OCI-LY1 (cell line): ENCODE results near the gene CST8.

ENCODE experiments used
- H2AFZ ChIP-seq: fragments of 200-600 bp; sonication (generic), shearing (Covaris generic); 2 replicates; pipeline ENCODE4 v1.6.0; 2014; ENCODE audit warnings: antibody characterized with exemption, mild to moderate bottlenecking, low read length
- H3F3A ChIP-seq: fragments of 200-600 bp; sonication (generic), shearing (Covaris generic); 2 replicates; pipeline ENCODE4 v1.6.0; 2014; ENCODE audit warnings: mild to moderate bottlenecking, antibody characterized with exemption, low read length, moderate library complexity; ENCODE audit not compliant: insufficient read depth
- H3K27ac ChIP-seq: fragments of 200-600 bp; sonication (generic); 2 replicates; pipeline ENCODE4 v1.5.1; 2014; ENCODE audit warnings: low read length, mixed run types, mild to moderate bottlenecking, low read depth; ENCODE audit not compliant: poor library complexity, severe bottlenecking
- H3K27me3 ChIP-seq: fragments of 200-600 bp; sonication (generic); 2 replicates; pipeline ENCODE4 v1.6.0; 2014; ENCODE audit warnings: antibody characterized with exemption, mild to moderate bottlenecking, low read length, moderate library complexity; ENCODE audit not compliant: insufficient read depth
- H3K36me3 ChIP-seq: fragments of 200-600 bp; sonication (generic); 2 replicates; pipeline ENCODE4 v1.6.1; 2014; ENCODE audit warnings: mild to moderate bottlenecking, antibody characterized with exemption, low read length, moderate library complexity, mixed read lengths; ENCODE audit not compliant: insufficient read depth
- H3K4me1 ChIP-seq: fragments of 200-600 bp; sonication (generic); 2 replicates; pipeline ENCODE4 v1.5.1; 2014; ENCODE audit warnings: mild to moderate bottlenecking, low read length, moderate library complexity; ENCODE audit not compliant: insufficient read depth, severe bottlenecking
- H3K4me2 ChIP-seq: fragments of 200-600 bp; sonication (generic), shearing (Covaris generic); 2 replicates; pipeline ENCODE4 v1.6.1; 2014; ENCODE audit warnings: low read length
- H3K4me3 ChIP-seq: fragments of 200-600 bp; sonication (generic); 2 replicates; pipeline ENCODE4 v1.5.1; 2014; ENCODE audit warnings: low read length, low read depth, mild to moderate bottlenecking, mixed read lengths; ENCODE audit not compliant: poor library complexity, severe bottlenecking
- H3K79me2 ChIP-seq: fragments of 200-600 bp; shearing (Covaris generic); 2 replicates; pipeline ENCODE4 v1.6.1; 2016; ENCODE audit warnings: mixed run types, low read length, mixed read lengths; ENCODE audit not compliant: insufficient read depth
- H3K9ac ChIP-seq: fragments of 200-600 bp; sonication (generic), shearing (Covaris generic); 2 replicates; pipeline ENCODE4 v1.6.1; 2014; ENCODE audit warnings: mild to moderate bottlenecking, low read length, mixed read lengths
- H3K9me2 ChIP-seq: fragments of 200-600 bp; sonication (generic), shearing (Covaris generic); 2 replicates; pipeline ENCODE4 v1.6.1; 2014; ENCODE audit warnings: low read depth, mild to moderate bottlenecking, low read length, mixed read lengths
- H3K9me3 ChIP-seq: fragments of 200-600 bp; shearing (Covaris generic); 2 replicates; pipeline ENCODE4 v1.6.1; 2014; ENCODE audit warnings: low read length, mixed read lengths
- H4K20me1 ChIP-seq: fragments of 200-600 bp; sonication (generic), shearing (Covaris generic); 2 replicates; pipeline ENCODE4 v1.6.0; 2016; ENCODE audit warnings: mild to moderate bottlenecking, low read length; ENCODE audit not compliant: insufficient read depth
- CTCF ChIP-seq: fragments of 200-600 bp; sonication (generic), shearing (Covaris generic); IDR thresholded peaks from 2 replicates; pipeline ENCODE4 v1.5.1; 2017; ENCODE audit warnings: mild to moderate bottlenecking, antibody characterized with exemption, low read length, moderate library complexity, mixed read lengths
- EZH2 ChIP-seq: fragments of 200-600 bp; sonication (generic), shearing (Covaris generic); IDR thresholded peaks from 2 replicates; pipeline ENCODE4 v1.8.0; 2017; ENCODE audit warnings: borderline replicate concordance, mixed run types, mild to moderate bottlenecking, antibody characterized with exemption, low read length, moderate library complexity, mixed read lengths

CST8 gene

GRCh38 chr20:23530937-23531567 lies 40.1 kb downstream of the CST8 start:
- Histone ChIP-seq H3F3A (no peaks in the 10 kb centered on the region), H2AFZ (no peak overlapping the region), H3K4me2 (no peak overlapping the region), H3K9me3 (no peaks in the 10 kb centered on the region), H3K27me3 (no peaks in the 10 kb centered on the region), H3K9ac (no peak overlapping the region), H3K36me3 (no peaks in the 10 kb centered on the region), H3K79me2 (no peaks in the 10 kb centered on the region), H3K27ac (no peak overlapping the region), H3K4me1 (no peaks in the 10 kb centered on the region), H3K4me3 (no peak overlapping the region), H3K9me2 (no peaks in the 10 kb centered on the region), H4K20me1 (no peaks in the 10 kb centered on the region)
- TF ChIP-seq CTCF (no peak), EZH2 (no peak)

GRCh38 chr20:23532533-23532932 lies 41.6 kb downstream of the CST8 start:
- no peaks in the 10 kb centered on the region for H3K9me2 ChIP-seq
- H4K20me1 ChIP-seq, result no peaks in the 10 kb centered on the region
- no peaks in the 10 kb centered on the region for H3K36me3 ChIP-seq
- H3K4me3 ChIP-seq, result no peak overlapping the region
- H3K9ac ChIP-seq, result no peak overlapping the region
- no peak overlapping the region for H3K27ac ChIP-seq
- H3K27me3 ChIP-seq, result no peaks in the 10 kb centered on the region
- TF ChIP-seq CTCF, result no peak
- no peak for TF ChIP-seq EZH2
- H3F3A ChIP-seq, result no peaks in the 10 kb centered on the region
- H3K4me1 ChIP-seq, result no peaks in the 10 kb centered on the region
- no peak overlapping the region for H2AFZ ChIP-seq
- H3K9me3 ChIP-seq, result no peaks in the 10 kb centered on the region
- no peak overlapping the region for H3K4me2 ChIP-seq
- no peaks in the 10 kb centered on the region for H3K79me2 ChIP-seq

GRCh38 chr20:23533161-23533560 lies 42.2 kb downstream of the CST8 start:
- no peaks in the 10 kb centered on the region for H4K20me1 ChIP-seq
- TF ChIP-seq EZH2 (no peak), CTCF (no peak)
- H3K27ac ChIP-seq, result no peak overlapping the region
- no peaks in the 10 kb centered on the region for H3K9me3 ChIP-seq
- H3F3A ChIP-seq, result no peaks in the 10 kb centered on the region
- H3K27me3 ChIP-seq, result no peaks in the 10 kb centered on the region
- no peaks in the 10 kb centered on the region for H3K36me3 ChIP-seq
- no peaks in the 10 kb centered on the region for H3K9me2 ChIP-seq
- no peaks in the 10 kb centered on the region for H3K79me2 ChIP-seq
- no peaks in the 10 kb centered on the region for H3K4me1 ChIP-seq
- no peak overlapping the region for H2AFZ ChIP-seq
- no peak overlapping the region for H3K4me3 ChIP-seq
- no peak overlapping the region for H3K4me2 ChIP-seq
- H3K9ac ChIP-seq, result no peak overlapping the region
